ENCODE measurements around the gene TCF7L2.

Gene TCF7L2

GRCh38 chr10:113111900-113112853 lies 162.1 kb downstream of the TCF7L2 start:
- in situ Hi-C loops (cut with MboI; ENCODE audit: low sequenced_read_pairs), result no loop called here

- in situ Hi-C loops (cut with MboI; ENCODE audit: low sequenced_read_pairs), result no loop called here
Measured at GRCh38 chr10:113113241-113113640, 163.2 kb downstream of the TCF7L2 start.

GRCh38 chr10:113113918-113114317 lies 163.9 kb downstream of the TCF7L2 start:
- in situ Hi-C loops (cut with MboI; ENCODE audit: low sequenced_read_pairs), result no loop called here

GRCh38 chr10:113115556-113115955 lies 165.5 kb downstream of the TCF7L2 start:
- in situ Hi-C loops (cut with MboI; ENCODE audit: low sequenced_read_pairs), result no loop called here

- in situ Hi-C loops (cut with MboI; ENCODE audit: low sequenced_read_pairs), result no loop called here
Measured at GRCh38 chr10:113118882-113119281, 168.8 kb downstream of the TCF7L2 start.

- in situ Hi-C loops (cut with MboI; ENCODE audit: low sequenced_read_pairs), result no loop called here
Measured at GRCh38 chr10:113119801-113120200, 169.8 kb downstream of the TCF7L2 start.

GRCh38 chr10:113121153-113121552 lies 171.1 kb downstream of the TCF7L2 start:
- in situ Hi-C loops (cut with MboI; ENCODE audit: low sequenced_read_pairs), result no loop called here

- in situ Hi-C loops (cut with MboI; ENCODE audit: low sequenced_read_pairs), result no loop called here
Measured at GRCh38 chr10:113122947-113123346, 172.9 kb downstream of the TCF7L2 start.

- in situ Hi-C loops (cut with MboI; ENCODE audit: low sequenced_read_pairs), result no loop called here
Measured at GRCh38 chr10:113124724-113125123, 174.7 kb downstream of the TCF7L2 start.

GRCh38 chr10:113125612-113126011 lies 175.6 kb downstream of the TCF7L2 start:
- in situ Hi-C loops (cut with MboI; ENCODE audit: low sequenced_read_pairs), result no loop called here

GRCh38 chr10:113126229-113127201 lies 176.5 kb downstream of the TCF7L2 start:
- in situ Hi-C loops (cut with MboI; ENCODE audit: low sequenced_read_pairs), result no loop called here

GRCh38 chr10:113127261-113127900 lies 177.3 kb downstream of the TCF7L2 start:
- in situ Hi-C loops (cut with MboI; ENCODE audit: low sequenced_read_pairs), result no loop called here

- in situ Hi-C loops (cut with MboI; ENCODE audit: low sequenced_read_pairs), result no loop called here
Measured at GRCh38 chr10:113127901-113128283, 177.8 kb downstream of the TCF7L2 start.

- in situ Hi-C loops (cut with MboI; ENCODE audit: low sequenced_read_pairs), result no loop called here
Measured at GRCh38 chr10:113128450-113129070, 178.5 kb downstream of the TCF7L2 start.

- in situ Hi-C loops (cut with MboI; ENCODE audit: low sequenced_read_pairs), result no loop called here
Measured at GRCh38 chr10:113129117-113129516, 179.1 kb downstream of the TCF7L2 start.

GRCh38 chr10:113130014-113130641 lies 180.1 kb downstream of the TCF7L2 start:
- in situ Hi-C loops (cut with MboI; ENCODE audit: low sequenced_read_pairs), result no loop called here

GRCh38 chr10:113131613-113132261 lies 181.7 kb downstream of the TCF7L2 start:
- in situ Hi-C loops (cut with MboI; ENCODE audit: low sequenced_read_pairs), result no loop called here

GRCh38 chr10:113132591-113133121 lies 182.6 kb downstream of the TCF7L2 start:
- in situ Hi-C loops (cut with MboI; ENCODE audit: low sequenced_read_pairs), result no loop called here

- in situ Hi-C loops (cut with MboI; ENCODE audit: low sequenced_read_pairs), result no loop called here
Measured at GRCh38 chr10:113133497-113134115, 183.6 kb downstream of the TCF7L2 start.

Measured in HL-60/S4 treated with phorbol 12-myristate 13-acetate at 8.2 ng/mL for 4 days and 3 days (cell line).